Left forelimb (tissue), 1 donor: Measurements from ENCODE around the gene TAS1R3.
"Not testable (repeated sequence)": the region's sequence is repeated elsewhere in the genome, so short reads cannot be mapped to it uniquely, and the experiment has no call there.

ENCODE experiments used
- DNase-seq: peaks from one replicate; pipeline ENCODE4 v3.0.0-alpha.2; 2018; ENCODE audit warnings: low spot score

TAS1R3 gene

GRCh38 chr1:1309251-1310108 is 21.6 kb upstream of the TAS1R3 start:
- no peak for DNase-seq

GRCh38 chr1:1310109-1310385 is 21.0 kb upstream of the TAS1R3 start:
- DNase-seq: no peak

- no peak for DNase-seq
Observed at GRCh38 chr1:1310476-1311053, 20.5 kb upstream of the TAS1R3 start.

- no peak for DNase-seq
Observed at GRCh38 chr1:1311107-1312104, 19.7 kb upstream of the TAS1R3 start.

- DNase-seq: no peak
Observed at GRCh38 chr1:1312450-1313314, 18.4 kb upstream of the TAS1R3 start.

GRCh38 chr1:1313500-1314236 is 17.4 kb upstream of the TAS1R3 start:
- no peak for DNase-seq

GRCh38 chr1:1314237-1314586 is 16.9 kb upstream of the TAS1R3 start:
- no peak for DNase-seq

GRCh38 chr1:1314678-1315335 is 16.3 kb upstream of the TAS1R3 start:
- no peak for DNase-seq

- DNase-seq: no peak
Observed at GRCh38 chr1:1315435-1315954, 15.6 kb upstream of the TAS1R3 start.

GRCh38 chr1:1316199-1316598 is 14.9 kb upstream of the TAS1R3 start:
- not testable (repeated sequence) for DNase-seq

- DNase-seq: no peak
Observed at GRCh38 chr1:1317420-1317819, 13.7 kb upstream of the TAS1R3 start.

GRCh38 chr1:1318131-1318652 is 12.9 kb upstream of the TAS1R3 start:
- no peak for DNase-seq

GRCh38 chr1:1318777-1319645 is 12.1 kb upstream of the TAS1R3 start:
- DNase-seq: no peak

GRCh38 chr1:1319646-1319941 is 11.5 kb upstream of the TAS1R3 start:
- DNase-seq: no peak

- no peak for DNase-seq
Observed at GRCh38 chr1:1320666-1321448, 10.2 kb upstream of the TAS1R3 start.

- no peak for DNase-seq
Observed at GRCh38 chr1:1321477-1321876, 9.6 kb upstream of the TAS1R3 start.

GRCh38 chr1:1322418-1322817 is 8.7 kb upstream of the TAS1R3 start:
- DNase-seq: no peak

- no peak for DNase-seq
Observed at GRCh38 chr1:1322952-1323351, 8.1 kb upstream of the TAS1R3 start.
